H1 (cell line): Measurements from ENCODE around the gene SCGB3A1. TPM values are rescaled to one million over a fixed set of nuclear protein-coding genes. Genes with fewer than 3 reads are reported as not detected.
A peak's percentile ranks its signal among the peaks of the same experiment; 100 is the strongest.

Experiments used
- CTCF ChIA-PET: fragments of 300-600 bp; sonication (Branson Sonifier 250); formaldehyde crosslinking; loops from one replicate; lab custom pipeline; 2021; ENCODE audit not compliant: partially characterized antibody; lab: Charles Lee
- POLR2A ChIA-PET: fragments of 300-600 bp; sonication (Branson Sonifier 250); formaldehyde crosslinking; loops from one replicate; lab custom pipeline; 2021; ENCODE audit warnings: inconsistent platforms; ENCODE audit not compliant: partially characterized antibody; lab: Charles Lee
- DNase-seq, 2 experiments: peaks; one replicate each; pipeline versions ENCODE4 v3.0.0 to v3.0.0-alpha.2; 2010 to 2022; ENCODE audit warnings: low spot score in 2 of 2, low read depth in 1 of 2, mixed read lengths in 1 of 2
- FAIRE-seq: peaks from 2 replicates; lab custom pipeline; 2011; peaks lifted over from hg19 to GRCh38; lab: Jason Lieb, UNC
- H2AFZ ChIP-seq: 2 replicates; pipeline ENCODE4 v1.8.1; 2012; ENCODE audit warnings: low read length, inconsistent platforms
- H2AK5ac ChIP-seq: 2 replicates; pipeline ENCODE4 v1.6.1; 2013; ENCODE audit warnings: low read depth, low read length
- H2BK120ac ChIP-seq: replicated peaks from 2 replicates; pipeline ENCODE3; 2013; ENCODE audit warnings: low read depth, low read length, inconsistent platforms
- H2BK12ac ChIP-seq: 2 replicates; pipeline ENCODE4 v1.6.1; 2013; ENCODE audit warnings: low read depth, low read length
- H2BK15ac ChIP-seq: 2 replicates; pipeline ENCODE4 v1.6.1; 2013; ENCODE audit warnings: low read length
- H2BK20ac ChIP-seq: 2 replicates; pipeline ENCODE4 v1.6.1; 2013; ENCODE audit warnings: low read length
- H2BK5ac ChIP-seq: 2 replicates; pipeline ENCODE4 v1.6.1; 2013; ENCODE audit warnings: low read depth, low read length
- H3K14ac ChIP-seq: 2 replicates; pipeline ENCODE4 v1.6.1; 2013; ENCODE audit warnings: inconsistent platforms; ENCODE audit not compliant: insufficient read length
- H3K18ac ChIP-seq: 2 replicates; pipeline ENCODE4 v1.6.1; 2013; ENCODE audit warnings: low read length; ENCODE audit errors: extremely low read depth
- H3K23ac ChIP-seq: 2 replicates; pipeline ENCODE4 v1.6.1; 2013; ENCODE audit warnings: inconsistent platforms; ENCODE audit not compliant: insufficient read length
- H3K23me2 ChIP-seq: 2 replicates; pipeline ENCODE4 v1.6.1; 2013; ENCODE audit warnings: low read depth, low read length
- H3K27ac ChIP-seq: 2 replicates; pipeline ENCODE4 v1.6.1; 2011; ENCODE audit warnings: low read depth, low read length, inconsistent platforms
- H3K27me3 ChIP-seq, 4 experiments: replicated peaks in 1 of 4; 1 replicate in 1 of 4; 2 replicates in 3 of 4; pipeline versions ENCODE4 v1.6.1 to v1.8.1; 2011 to 2013; ENCODE audit warnings: low read length in 3 of 4, mild to moderate bottlenecking in 3 of 4, inconsistent platforms in 2 of 4, mixed read lengths in 2 of 4, moderate library complexity in 1 of 4; ENCODE audit not compliant: control insufficient read depth in 3 of 4, insufficient read depth in 3 of 4; ENCODE audit errors: extremely low read depth in 1 of 4
- H3K36me3 ChIP-seq, 4 experiments: 2 replicates each; pipeline versions ENCODE4 v1.6.1 to v1.8.1; 2011 to 2013; ENCODE audit warnings: mild to moderate bottlenecking in 4 of 4, low read length in 3 of 4, moderate library complexity in 2 of 4, control low read depth in 1 of 4, inconsistent platforms in 1 of 4; ENCODE audit not compliant: insufficient read depth in 4 of 4, control insufficient read depth in 2 of 4
- H3K4ac ChIP-seq: replicated peaks from 2 replicates; pipeline ENCODE3; 2013; ENCODE audit warnings: low read length, low read depth, mixed read lengths, inconsistent platforms; ENCODE audit not compliant: insufficient read length
- H3K4me1 ChIP-seq, 4 experiments: replicated peaks in 1 of 4; 1 replicate in 1 of 4; 2 replicates in 3 of 4; pipeline versions ENCODE4 v1.6.1 to v1.8.1; 2011 to 2013; ENCODE audit warnings: low read length in 3 of 4, inconsistent platforms in 2 of 4, mixed read lengths in 1 of 4; ENCODE audit not compliant: insufficient read depth in 4 of 4, control insufficient read depth in 3 of 4
- H3K4me2 ChIP-seq, 2 experiments: 2 replicates each; pipeline versions ENCODE4 v1.6.1 to v1.8.1; 2011 to 2013; ENCODE audit warnings: low read depth in 2 of 2, low read length in 2 of 2, control low read depth in 1 of 2, inconsistent platforms in 1 of 2, mild to moderate bottlenecking in 1 of 2; ENCODE audit not compliant: insufficient read depth in 1 of 2
- H3K4me3 ChIP-seq, 4 experiments: fragments of 200-600, 300-600 bp in 1 of 4; sonication (generic), shearing (Covaris generic), sonication (Bioruptor Twin) in 1 of 4; 2 replicates each; pipeline versions ENCODE4 v1.5.1 to v1.8.1; 2011 to 2016; ENCODE audit warnings: low read length in 4 of 4, low read depth in 3 of 4, control low read depth in 2 of 4, inconsistent platforms in 2 of 4, mild to moderate bottlenecking in 2 of 4, mixed read lengths in 1 of 4, moderate library complexity in 1 of 4; ENCODE audit not compliant: insufficient read depth in 2 of 4; ENCODE audit errors: extremely low read depth in 1 of 4
- H3K56ac ChIP-seq: replicated peaks from 2 replicates; pipeline ENCODE3; 2013; ENCODE audit warnings: low read depth, mild to moderate bottlenecking, mixed read lengths, low read length, inconsistent platforms; ENCODE audit not compliant: insufficient read length
- H3K79me1 ChIP-seq: 2 replicates; pipeline ENCODE4 v1.6.1; 2013; ENCODE audit warnings: low read depth, low read length, control low read depth
- H3K79me2 ChIP-seq, 2 experiments: 2 replicates each; pipeline versions ENCODE4 v1.6.1 to v1.8.1; 2012 to 2013; ENCODE audit warnings: low read length in 2 of 2, mild to moderate bottlenecking in 2 of 2, inconsistent platforms in 1 of 2; ENCODE audit not compliant: insufficient read depth in 2 of 2, control insufficient read depth in 1 of 2
- H3K9ac ChIP-seq, 4 experiments: replicated peaks in 1 of 4; 1 replicate in 1 of 4; 2 replicates in 3 of 4; pipeline versions ENCODE4 v1.6.1 to v1.8.1; 2011 to 2013; ENCODE audit warnings: low read depth in 3 of 4, low read length in 3 of 4, control low read depth in 2 of 4, mild to moderate bottlenecking in 2 of 4, moderate library complexity in 2 of 4, inconsistent platforms in 1 of 4; ENCODE audit errors: extremely low read depth in 1 of 4
- H3K9me3 ChIP-seq, 2 experiments: 2 replicates each; pipeline versions ENCODE4 v1.6.1 to v1.8.1; 2012 to 2013; ENCODE audit warnings: mild to moderate bottlenecking in 2 of 2, moderate library complexity in 2 of 2, control low read depth in 1 of 2, inconsistent platforms in 1 of 2, low read depth in 1 of 2, low read length in 1 of 2, mixed read lengths in 1 of 2; ENCODE audit not compliant: insufficient read depth in 2 of 2
- H4K20me1 ChIP-seq, 2 experiments: replicated peaks in 1 of 2; 2 replicates each; pipeline versions ENCODE3 to v1.8.1; 2011 to 2013; ENCODE audit warnings: inconsistent platforms in 2 of 2, low read length in 2 of 2, mild to moderate bottlenecking in 1 of 2; ENCODE audit not compliant: insufficient read depth in 2 of 2, control insufficient read depth in 1 of 2
- H4K5ac ChIP-seq: 2 replicates; pipeline ENCODE4 v1.6.1; 2013; ENCODE audit warnings: low read length, low read depth, mixed read lengths, inconsistent platforms; ENCODE audit not compliant: insufficient read length
- H4K8ac ChIP-seq: 2 replicates; pipeline ENCODE4 v1.8.0; 2013; ENCODE audit warnings: mild to moderate bottlenecking, moderate library complexity, low read length, inconsistent platforms; ENCODE audit not compliant: insufficient read depth; ENCODE audit errors: extremely low read depth
- H4K91ac ChIP-seq: replicated peaks from 2 replicates; pipeline ENCODE3; 2013; ENCODE audit warnings: low read length, mixed read lengths, inconsistent platforms; ENCODE audit not compliant: insufficient read length
- RAD21 ChIP-seq, 2 experiments: IDR thresholded peaks in 1 of 2; conservative IDR thresholded peaks in 1 of 2; 2 replicates each; pipeline ENCODE4 v1.6.1; 2011; ENCODE audit warnings: low read depth in 2 of 2, low read length in 2 of 2, improper control_type of control experiment in 1 of 2, inconsistent platforms in 1 of 2, mild to moderate bottlenecking in 1 of 2, moderate library complexity in 1 of 2
- SUZ12 ChIP-seq: fragments of 200-600 bp; sonication (generic); IDR thresholded peaks from 2 replicates; pipeline ENCODE4 v1.6.1; 2012; ENCODE audit warnings: mild to moderate bottlenecking, inconsistent platforms, low read length, moderate library complexity, mixed read lengths
- TAF7 ChIP-seq: optimal IDR thresholded peaks from 2 replicates; pipeline ENCODE3; 2011; ENCODE audit warnings: low read depth, mild to moderate bottlenecking, inconsistent platforms, low read length, moderate library complexity, borderline replicate concordance
- TCF12 ChIP-seq: IDR thresholded peaks from 2 replicates; pipeline ENCODE4 v1.6.1; 2011; ENCODE audit warnings: low read depth, mild to moderate bottlenecking, low read length
- WGBS, 2 experiments: shearing (Covaris generic) in 1 of 2; methylation state at CpG; one replicate each; pipeline versions ENCODE4 v1.1.6 to v1.1.7; 2013 to 2015; ENCODE audit warnings: low lambda C conversion rate in 2 of 2, mixed read lengths in 2 of 2, inconsistent platforms in 1 of 2, low coverage in 1 of 2, missing lambda C conversion rate in 1 of 2; ENCODE audit not compliant: insufficient replicate concordance in 2 of 2, insufficient coverage in 1 of 2, insufficient read length in 1 of 2; ENCODE audit errors: extremely low coverage in 1 of 2, missing lambda C conversion rate in 1 of 2; 5-methylcytosine and 5-hydroxymethylcytosine counted together
- polyA plus RNA-seq, 7 experiments: library from polyadenylated mRNA; depleted of rRNA in 3 of 7; stranded (reverse) in 5 of 7; unstranded in 2 of 7; fragments of >200 nt in 5 of 7; fragments of 200-250 nt in 2 of 7; gene quantifications; 1 replicate in 5 of 7; 2 replicates in 1 of 7; 4 replicates in 1 of 7; pipeline versions ENCODE4 v1.2.1 to v1.2.3, GENCODE V29; 2011 to 2013; ENCODE audit warnings: missing spikeins in 2 of 7, mixed read lengths in 2 of 7
- total RNA-seq: library from RNA; stranded (reverse); fragmentation: NEBNext Ultra II Directional; extraction: Animal tissue kit (Norgen Biotek cat#: 25700); gene quantifications from 2 replicates; pipeline ENCODE4 v1.2.1, GENCODE V29; 2021
- TF ChIP-seq, protein P1 (sequence below): IDR thresholded peaks from 2 replicates; pipeline ENCODE4 v1.6.1; 2012; ENCODE audit warnings: inconsistent platforms

The SCGB3A1 gene
- total and polyA plus RNA-seq, 2 of the 8 experiments (the other 6 are each of a cell fraction or from before 2014, with no cell fraction given), result 0.20 TPM; not detected in 1

DNA sequence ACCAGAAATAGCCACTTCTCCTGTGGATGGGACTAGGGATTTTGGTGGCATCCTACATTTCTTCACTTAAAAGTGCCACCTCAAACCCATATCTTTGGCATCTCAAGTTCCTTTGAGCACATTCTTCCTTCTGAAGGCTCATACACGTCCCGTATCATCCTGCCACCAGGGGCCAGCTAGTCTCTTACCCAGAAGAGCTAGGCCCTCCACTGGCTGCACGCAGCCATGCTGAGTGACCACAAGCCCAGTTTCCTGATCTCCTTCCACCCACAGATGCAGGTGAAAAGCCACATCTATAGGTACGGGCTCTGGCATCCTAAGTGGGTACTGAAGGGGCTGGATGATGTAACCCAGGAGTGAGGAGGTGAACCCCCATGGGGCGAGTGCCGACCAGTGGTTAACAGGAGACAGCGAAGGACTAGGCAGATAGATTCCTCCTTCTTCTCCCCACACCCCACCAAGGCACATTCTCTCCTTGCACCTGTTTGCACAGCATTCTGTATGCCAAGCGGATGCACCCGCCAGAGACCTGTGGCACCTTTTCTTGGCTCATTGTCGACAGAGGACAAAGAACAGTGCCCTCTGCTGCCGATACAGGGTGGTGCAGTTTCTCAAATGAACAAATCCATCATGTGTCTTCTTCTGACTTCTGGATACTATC, 14.4 kb upstream of the SCGB3A1 start:
- H3K4me1 ChIP-seq, result no peaks in the 10 kb centered on the region; a peak in 2 of 7 replicates
- no peak overlapping the region for H2BK12ac ChIP-seq
- ChIA-PET POLR2A (interaction anchor here (0.6 to 1.4 kb wide), 2 partner anchors 14 to 27 kb away, joined by 3 read pairs; no protein-coding TSS in a partner anchor), CTCF (interaction anchor here (0.6 to 7.4 kb wide), 36 partner anchors 8 to 553 kb away, joined by 3 to 52 read pairs (median 4); no protein-coding TSS in a partner anchor)
- H3K4me2 ChIP-seq, result no peak overlapping the region
- no peak overlapping the region for H2BK120ac ChIP-seq
- DNase-seq (peak; percentile 29 to 86), FAIRE-seq (peak; percentile 78)
- WGBS, 2 experiments, result 71% methylated on average over 11 of the region's 11 CpGs; no CpG with 5 or more reads in 1 of the 2 experiments
- no peaks in the 10 kb centered on the region for H4K20me1 ChIP-seq
- no peak overlapping the region for H3K27ac ChIP-seq
- no peaks in the 10 kb centered on the region for H3K9me3 ChIP-seq
- no peak overlapping the region for H3K56ac ChIP-seq
- no peak overlapping the region for H2AFZ ChIP-seq
- H3K79me1 ChIP-seq, result no peaks in the 10 kb centered on the region
- H3K23me2 ChIP-seq, result no peaks in the 10 kb centered on the region
- H3K23ac ChIP-seq, result no peak overlapping the region
- no peak overlapping the region; the same call in 1 of the 2 replicates for H2BK15ac ChIP-seq
- no peak overlapping the region for H2BK20ac ChIP-seq
- H2BK5ac ChIP-seq, result no peak overlapping the region
- H3K9ac ChIP-seq, result no peak overlapping the region
- no peak overlapping the region for H4K5ac ChIP-seq
- no peak overlapping the region; the same call in 1 of the 2 replicates for H4K8ac ChIP-seq
- H2AK5ac ChIP-seq, result no peak overlapping the region
- H3K27me3 ChIP-seq, result no peaks in the 10 kb centered on the region
- H4K91ac ChIP-seq, result no peak overlapping the region
- no peaks in the 10 kb centered on the region for H3K36me3 ChIP-seq
- no peak overlapping the region for H3K18ac ChIP-seq
- H3K4me3 ChIP-seq, result no peak overlapping the region
- no peak overlapping the region for H3K4ac ChIP-seq
- no peak overlapping the region for H3K14ac ChIP-seq
- H3K79me2 ChIP-seq, result no peaks in the 10 kb centered on the region
- TF ChIP-seq TAF7 (no peak), SUZ12 (no peak), RAD21 (IDR thresholded peaks at IDR 0.05 in 1 of 2, conservative IDR thresholded peaks at IDR 0.05 in 1 of 2; ENCODE audit: low read depth in 2 of 2, low read length in 2 of 2) (peak; percentile 54 to 69), TCF12 (no peak)
- TF ChIP-seq, protein P1, sequence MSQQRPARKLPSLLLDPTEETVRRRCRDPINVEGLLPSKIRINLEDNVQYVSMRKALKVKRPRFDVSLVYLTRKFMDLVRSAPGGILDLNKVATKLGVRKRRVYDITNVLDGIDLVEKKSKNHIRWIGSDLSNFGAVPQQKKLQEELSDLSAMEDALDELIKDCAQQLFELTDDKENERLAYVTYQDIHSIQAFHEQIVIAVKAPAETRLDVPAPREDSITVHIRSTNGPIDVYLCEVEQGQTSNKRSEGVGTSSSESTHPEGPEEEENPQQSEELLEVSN, result no peak
